PFSK-1 (cell line): Measurements from ENCODE around the gene POLR3F.

ENCODE experiments used
- FOXP2 ChIP-seq: optimal IDR thresholded peaks from 2 replicates; pipeline ENCODE3; 2011; ENCODE audit warnings: borderline replicate concordance, control low read depth, inconsistent platforms; ENCODE audit not compliant: insufficient read depth; ENCODE audit errors: extremely low read length, extremely low read depth
- POLR2AphosphoS5 ChIP-seq: IDR thresholded peaks from 2 replicates; pipeline ENCODE4 v1.6.1; 2012; ENCODE audit warnings: low read depth, mild to moderate bottlenecking, control low read depth, low read length, moderate library complexity
- REST ChIP-seq, 2 experiments: IDR thresholded peaks; 2 replicates each; pipeline versions ENCODE4 v1.6.1 to v1.8.0; 2011 to 2012; ENCODE audit warnings: low read depth in 2 of 2, low read length in 2 of 2, control low read depth in 1 of 2, inconsistent platforms in 1 of 2, mild to moderate bottlenecking in 1 of 2, moderate library complexity in 1 of 2; ENCODE audit not compliant: insufficient read depth in 1 of 2
- SIN3A ChIP-seq: IDR thresholded peaks from 2 replicates; pipeline ENCODE4 v1.6.1; 2012; ENCODE audit warnings: mild to moderate bottlenecking, low read length, moderate library complexity, borderline replicate concordance; ENCODE audit not compliant: insufficient read depth
- TAF1 ChIP-seq: IDR thresholded peaks from 2 replicates; pipeline ENCODE4 v1.6.1; 2012; ENCODE audit warnings: low read length, control low read depth, borderline replicate concordance; ENCODE audit not compliant: insufficient read depth

POLR3F gene

DNA sequence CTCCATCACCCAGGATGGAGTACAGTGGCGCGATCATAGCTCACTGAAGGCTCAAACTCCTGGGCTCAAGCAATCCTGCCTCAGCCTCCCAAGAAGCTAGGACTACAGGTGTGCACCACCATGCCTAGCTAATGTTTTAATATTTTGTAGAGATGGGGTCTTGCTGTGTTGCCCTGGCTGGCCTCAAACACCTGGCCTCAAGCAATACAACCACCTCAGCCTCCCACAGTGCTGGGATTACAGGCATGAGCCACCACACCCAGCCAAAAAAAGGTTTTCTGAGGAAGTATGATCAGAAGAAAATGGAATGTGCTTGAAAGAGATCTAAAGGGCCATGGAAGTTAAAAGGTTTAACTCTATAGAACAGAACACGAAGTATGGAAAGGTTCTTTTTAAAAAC lies 21.1 kb downstream of the POLR3F start:
- TF ChIP-seq FOXP2 (no peak), TAF1 (no peak), SIN3A (no peak), POLR2AphosphoS5 (no peak), REST (IDR thresholded peaks at IDR 0.05; ENCODE audit: insufficient read depth in 1 of 2, low read depth in 2 of 2, low read length in 2 of 2) (no peak)

DNA sequence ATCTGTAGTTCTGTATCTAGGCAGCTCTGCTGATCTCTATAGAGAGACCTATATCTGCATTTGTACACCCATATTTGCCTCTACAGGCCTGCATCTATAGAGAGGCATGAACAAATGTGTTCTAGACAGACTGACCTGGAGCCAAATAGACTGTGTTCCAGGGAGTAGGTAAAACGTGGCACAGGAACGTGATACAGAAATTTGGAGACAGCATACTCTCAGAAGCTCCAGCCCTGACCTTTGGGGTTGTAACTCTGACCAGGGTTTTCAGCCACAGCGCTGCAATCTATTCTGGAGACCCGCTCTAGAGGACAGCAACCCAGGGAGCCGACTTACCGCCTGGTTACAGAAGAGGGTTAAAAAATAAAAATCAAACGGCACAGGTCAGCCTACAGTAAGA lies 28.9 kb downstream of the POLR3F start:
- no peak for TF ChIP-seq FOXP2
- TF ChIP-seq REST (IDR thresholded peaks at IDR 0.05; ENCODE audit: insufficient read depth in 1 of 2, low read depth in 2 of 2, low read length in 2 of 2): no peak
- no peak for TF ChIP-seq POLR2AphosphoS5
- TF ChIP-seq SIN3A: no peak
- TF ChIP-seq TAF1: no peak

GRCh38 chr20:18496740-18497592 lies 29.8 kb downstream of the POLR3F start, which contains the start of gene RBBP9:
Gene RBBP9 (minus strand): TSS chr20:18497225. CDS start chr20:18497167, 58 bp downstream.
- TF ChIP-seq REST (IDR thresholded peaks at IDR 0.05; ENCODE audit: insufficient read depth in 1 of 2, low read depth in 2 of 2, low read length in 2 of 2) (0 out of 4 replicates have a peak, but pooled peaks of 1 of the 2 experiments have one; percentile 12), POLR2AphosphoS5 (peak; percentile 91), TAF1 (peak; percentile 63; the same call in 1 of the 2 replicates), SIN3A (0 out of 2 replicates have a peak, but pooled peaks have one; percentile 66), FOXP2 (no peak)

DNA sequence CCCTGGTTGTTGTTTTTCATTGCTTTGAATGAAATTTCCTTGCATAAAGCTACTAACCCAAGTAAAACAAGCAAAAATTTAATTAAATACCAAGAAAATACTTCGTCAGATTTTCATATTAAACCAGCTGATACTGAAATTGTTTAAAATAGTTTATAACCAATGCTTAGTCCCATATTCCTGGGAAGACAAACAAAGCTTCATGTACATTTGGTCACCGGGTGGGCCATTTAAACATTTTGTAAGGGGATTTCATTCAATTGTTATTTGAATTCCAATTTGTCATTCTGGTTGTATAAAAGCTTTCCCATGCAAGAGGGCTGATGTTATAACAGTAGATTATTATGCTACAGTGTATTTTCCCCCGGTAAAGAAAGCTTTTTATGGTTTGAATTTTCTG lies 30.4 kb downstream of the POLR3F start:
- no peak for TF ChIP-seq SIN3A
- TF ChIP-seq TAF1: peak; percentile 5; the same call in 1 of the 2 replicates

DNA sequence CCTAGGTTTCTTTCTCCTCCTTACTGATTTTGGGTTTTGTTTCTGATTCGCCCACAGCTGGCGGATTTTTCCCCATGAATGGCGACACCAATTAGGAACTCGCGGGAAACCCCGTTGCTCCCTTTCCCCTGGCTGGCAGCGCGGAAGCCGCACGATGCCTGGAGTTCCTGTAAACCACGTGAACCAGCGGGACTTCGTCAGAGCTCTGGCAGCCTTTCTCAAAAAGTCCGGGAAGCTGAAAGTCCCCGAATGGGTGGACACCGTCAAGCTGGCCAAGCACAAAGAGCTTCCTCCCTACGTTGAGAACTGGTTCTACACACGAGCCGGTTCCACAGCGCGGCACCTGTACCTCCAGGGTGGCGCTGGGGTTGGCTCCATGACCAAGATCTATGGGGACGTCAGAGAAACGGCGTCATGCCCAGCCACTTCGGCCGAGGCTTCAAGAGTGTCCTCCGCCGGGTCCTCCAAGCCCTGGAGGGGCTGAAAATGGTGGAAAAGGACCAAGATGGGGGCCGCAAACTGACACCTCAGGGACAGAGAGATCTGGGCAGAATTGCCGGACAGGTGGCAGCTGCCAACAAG lies 37.4 kb downstream of the POLR3F start:
- no peak for TF ChIP-seq SIN3A
- TF ChIP-seq POLR2AphosphoS5: no peak
- no peak for TF ChIP-seq FOXP2
- no peak for TF ChIP-seq TAF1
